Parathyroid adenoma (tissue), 2 donors: ENCODE data around the gene CHST11.

Experiments used
- H2AFZ ChIP-seq: fragments of 300-600 bp; sonication (generic); one replicate; pipeline ENCODE4 v1.7.0; 2017; ENCODE audit warnings: antibody characterized with exemption, mild to moderate bottlenecking
- H3K27ac ChIP-seq: fragments of 300-600 bp; sonication (generic); one replicate; pipeline ENCODE4 v1.7.0; 2017
- H3K27me3 ChIP-seq: fragments of 300-600 bp; sonication (generic); one replicate; pipeline ENCODE4 v1.7.0; 2017; ENCODE audit warnings: low read length; ENCODE audit not compliant: control insufficient read depth, insufficient read depth
- H3K36me3 ChIP-seq: fragments of 300-600 bp; sonication (generic); one replicate; pipeline ENCODE4 v1.7.0; 2017; ENCODE audit warnings: low read length; ENCODE audit not compliant: control insufficient read depth, insufficient read depth
- H3K4me1 ChIP-seq: fragments of 300-600 bp; sonication (generic); one replicate; pipeline ENCODE4 v1.7.0; 2017; ENCODE audit warnings: control low read depth
- H3K4me2 ChIP-seq: fragments of 300-600 bp; sonication (generic); one replicate; pipeline ENCODE4 v1.7.0; 2017; ENCODE audit warnings: low read length
- H3K4me3 ChIP-seq: fragments of 300-600 bp; sonication (generic); one replicate; pipeline ENCODE4 v1.7.0; 2017; ENCODE audit warnings: low read depth, low read length
- H3K79me2 ChIP-seq: fragments of 300-600 bp; sonication (generic); one replicate; pipeline ENCODE4 v1.7.0; 2017; ENCODE audit warnings: control low read depth
- H3K9ac ChIP-seq: fragments of 300-600 bp; sonication (generic); one replicate; pipeline ENCODE4 v1.7.0; 2017; ENCODE audit warnings: mild to moderate bottlenecking
- H3K9me3 ChIP-seq: fragments of 300-600 bp; sonication (generic); one replicate; pipeline ENCODE4 v1.7.0; 2017; ENCODE audit warnings: low read length; ENCODE audit not compliant: control insufficient read depth
- CTCF ChIP-seq: fragments of 300-600 bp; sonication (generic); IDR thresholded peaks from one replicate; pipeline ENCODE4 v1.7.0; 2017; ENCODE audit warnings: antibody characterized with exemption, mild to moderate bottlenecking
- donor health status: primary hyperparathyroidism.

CHST11 gene

DNA sequence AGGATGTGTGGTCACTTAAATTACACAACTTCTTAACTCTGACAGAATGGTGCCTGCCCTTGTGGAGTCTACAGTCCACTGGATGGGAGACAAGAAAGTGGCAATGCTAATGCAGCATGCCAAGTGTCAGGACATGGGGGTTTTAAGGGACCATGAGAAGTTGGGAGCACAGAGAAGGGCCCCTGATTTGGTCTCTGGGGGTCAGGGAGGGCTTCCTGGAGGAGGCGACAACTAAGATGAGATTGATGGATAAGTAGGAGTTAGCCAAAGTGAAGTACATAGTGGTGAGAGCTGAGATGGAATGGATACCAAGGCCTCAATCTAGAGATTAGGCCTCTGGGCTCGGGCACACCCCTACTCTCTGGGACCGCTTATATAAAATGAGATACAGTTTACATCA lies 236.7 kb downstream of the CHST11 start:
- Histone ChIP-seq H3K4me2 (no peak overlapping the region), H2AFZ (no peak overlapping the region), H3K36me3 (no peaks in the 10 kb centered on the region), H3K79me2 (peaks cover 2% of the 10 kb centered on the region), H3K27ac (no peak overlapping the region), H3K9ac (no peak overlapping the region), H3K4me3 (no peak overlapping the region), H3K27me3 (no peaks in the 10 kb centered on the region), H3K4me1 (no peaks in the 10 kb centered on the region), H3K9me3 (peaks cover 2% of the 10 kb centered on the region)
- no peak for TF ChIP-seq CTCF

DNA sequence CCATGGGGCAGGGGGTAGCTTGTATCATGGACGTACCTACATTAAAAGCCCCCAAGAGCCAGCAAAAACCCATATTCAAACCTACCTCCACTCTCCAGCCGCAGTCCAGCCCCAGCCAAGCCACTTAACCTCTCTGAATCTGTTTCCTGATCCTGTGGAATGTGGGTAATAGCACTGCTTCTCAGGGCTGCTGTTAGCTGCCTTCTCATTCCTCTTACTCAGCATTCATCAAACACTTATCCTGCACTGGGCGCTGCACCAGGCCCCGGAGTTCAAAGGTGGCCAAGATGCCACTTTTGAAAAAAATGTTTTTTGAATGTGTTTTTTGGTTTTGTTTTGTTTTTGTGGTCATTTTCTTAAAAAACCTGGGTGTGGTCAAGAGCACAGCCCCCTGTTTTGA lies 237.4 kb downstream of the CHST11 start:
- Histone ChIP-seq H3K36me3 (no peaks in the 10 kb centered on the region), H3K4me2 (no peak overlapping the region), H3K79me2 (peaks cover 2% of the 10 kb centered on the region), H2AFZ (no peak overlapping the region), H3K9ac (no peak overlapping the region), H3K27ac (no peak overlapping the region), H3K27me3 (no peaks in the 10 kb centered on the region), H3K9me3 (peaks cover 2% of the 10 kb centered on the region), H3K4me1 (no peaks in the 10 kb centered on the region), H3K4me3 (no peak overlapping the region)
- no peak for TF ChIP-seq CTCF

DNA sequence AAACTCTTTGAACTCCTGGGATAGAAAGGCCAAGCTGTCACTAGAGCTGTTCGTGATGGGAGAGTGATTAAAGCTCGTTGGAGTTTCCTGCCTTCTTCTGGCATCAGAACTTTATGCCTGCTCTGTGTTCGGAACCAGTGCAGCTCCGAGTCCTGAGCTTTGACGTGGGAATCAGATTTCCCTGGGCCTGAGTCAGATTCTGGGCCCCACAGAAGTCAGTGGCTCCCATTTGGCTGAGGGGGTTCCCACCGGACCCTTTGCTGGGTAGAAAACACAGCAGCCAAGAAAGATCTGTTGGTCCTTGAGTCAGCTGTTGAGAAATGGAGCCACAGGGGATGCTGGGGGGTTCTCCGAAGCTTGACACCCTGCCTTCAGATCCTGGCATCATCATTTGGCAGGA lies 238.0 kb downstream of the CHST11 start:
- Histone ChIP-seq H3K4me3 (no peak overlapping the region), H3K4me1 (no peaks in the 10 kb centered on the region), H3K4me2 (no peak overlapping the region), H2AFZ (no peak overlapping the region), H3K27ac (no peak overlapping the region), H3K9ac (no peak overlapping the region), H3K36me3 (no peaks in the 10 kb centered on the region), H3K27me3 (no peaks in the 10 kb centered on the region), H3K79me2 (peaks cover 2% of the 10 kb centered on the region), H3K9me3 (peaks cover 2% of the 10 kb centered on the region)
- no peak for TF ChIP-seq CTCF

- no peaks in the 10 kb centered on the region for H3K27me3 ChIP-seq
- H3K27ac ChIP-seq, result no peak overlapping the region
- no peak for TF ChIP-seq CTCF
- no peak overlapping the region for H3K4me3 ChIP-seq
- H3K9ac ChIP-seq, result no peak overlapping the region
- H3K4me2 ChIP-seq, result no peak overlapping the region
- no peak overlapping the region for H2AFZ ChIP-seq
- H3K36me3 ChIP-seq, result no peaks in the 10 kb centered on the region
- H3K79me2 ChIP-seq, result peaks cover 2% of the 10 kb centered on the region
- H3K9me3 ChIP-seq, result peaks cover 2% of the 10 kb centered on the region
- no peaks in the 10 kb centered on the region for H3K4me1 ChIP-seq
Observed at GRCh38 chr12:104695453-104696148, 238.9 kb downstream of the CHST11 start.

DNA sequence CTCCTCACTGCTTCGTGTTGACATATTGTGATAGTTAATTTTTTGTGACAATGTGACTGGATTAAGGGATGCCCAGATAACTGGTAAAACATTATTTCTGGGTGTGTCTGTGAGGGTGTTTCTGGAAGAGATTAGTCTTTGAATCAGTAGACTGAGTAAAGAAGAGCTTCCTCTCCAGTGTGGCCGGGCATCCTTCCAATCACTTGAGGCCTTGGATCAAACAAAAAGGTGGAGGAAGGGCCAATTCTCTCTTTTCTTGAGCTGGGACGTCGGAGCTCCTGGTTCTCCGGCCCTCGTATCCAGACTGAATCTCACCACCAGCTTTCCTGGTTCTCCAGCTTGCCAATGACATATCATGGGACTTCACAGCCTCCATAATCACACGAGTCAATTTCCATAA lies 240.4 kb downstream of the CHST11 start:
- Histone ChIP-seq H3K27ac (no peak overlapping the region), H3K27me3 (no peaks in the 10 kb centered on the region), H3K9me3 (peaks cover 2% of the 10 kb centered on the region), H3K79me2 (peaks cover 2% of the 10 kb centered on the region), H3K36me3 (no peaks in the 10 kb centered on the region), H3K4me3 (no peak overlapping the region), H3K4me2 (no peak overlapping the region), H3K4me1 (no peaks in the 10 kb centered on the region), H2AFZ (no peak overlapping the region), H3K9ac (no peak overlapping the region)
- no peak for TF ChIP-seq CTCF
